Activated CD4-positive, alpha-beta T cell treated with anti-CD3 and anti-CD28 coated beads, Interleukin-2, Interleukin-4, amounts not matched to agents 100 ng/mL and 50 ng/mL, durations not matched to agents 16 hours and 8 hours (primary cell): ENCODE results near the gene SLX4.
"Not testable (repeated sequence)": the region's sequence is repeated elsewhere in the genome, so short reads cannot be mapped to it uniquely, and the experiment has no call there.

ENCODE experiments used
- DNase-seq: peaks from one replicate; pipeline ENCODE4 v3.0.0-alpha.2; 2020; ENCODE audit warnings: low spot score

The SLX4 gene, protein sequence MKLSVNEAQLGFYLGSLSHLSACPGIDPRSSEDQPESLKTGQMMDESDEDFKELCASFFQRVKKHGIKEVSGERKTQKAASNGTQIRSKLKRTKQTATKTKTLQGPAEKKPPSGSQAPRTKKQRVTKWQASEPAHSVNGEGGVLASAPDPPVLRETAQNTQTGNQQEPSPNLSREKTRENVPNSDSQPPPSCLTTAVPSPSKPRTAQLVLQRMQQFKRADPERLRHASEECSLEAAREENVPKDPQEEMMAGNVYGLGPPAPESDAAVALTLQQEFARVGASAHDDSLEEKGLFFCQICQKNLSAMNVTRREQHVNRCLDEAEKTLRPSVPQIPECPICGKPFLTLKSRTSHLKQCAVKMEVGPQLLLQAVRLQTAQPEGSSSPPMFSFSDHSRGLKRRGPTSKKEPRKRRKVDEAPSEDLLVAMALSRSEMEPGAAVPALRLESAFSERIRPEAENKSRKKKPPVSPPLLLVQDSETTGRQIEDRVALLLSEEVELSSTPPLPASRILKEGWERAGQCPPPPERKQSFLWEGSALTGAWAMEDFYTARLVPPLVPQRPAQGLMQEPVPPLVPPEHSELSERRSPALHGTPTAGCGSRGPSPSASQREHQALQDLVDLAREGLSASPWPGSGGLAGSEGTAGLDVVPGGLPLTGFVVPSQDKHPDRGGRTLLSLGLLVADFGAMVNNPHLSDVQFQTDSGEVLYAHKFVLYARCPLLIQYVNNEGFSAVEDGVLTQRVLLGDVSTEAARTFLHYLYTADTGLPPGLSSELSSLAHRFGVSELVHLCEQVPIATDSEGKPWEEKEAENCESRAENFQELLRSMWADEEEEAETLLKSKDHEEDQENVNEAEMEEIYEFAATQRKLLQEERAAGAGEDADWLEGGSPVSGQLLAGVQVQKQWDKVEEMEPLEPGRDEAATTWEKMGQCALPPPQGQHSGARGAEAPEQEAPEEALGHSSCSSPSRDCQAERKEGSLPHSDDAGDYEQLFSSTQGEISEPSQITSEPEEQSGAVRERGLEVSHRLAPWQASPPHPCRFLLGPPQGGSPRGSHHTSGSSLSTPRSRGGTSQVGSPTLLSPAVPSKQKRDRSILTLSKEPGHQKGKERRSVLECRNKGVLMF (N-terminal part only)

DNA sequence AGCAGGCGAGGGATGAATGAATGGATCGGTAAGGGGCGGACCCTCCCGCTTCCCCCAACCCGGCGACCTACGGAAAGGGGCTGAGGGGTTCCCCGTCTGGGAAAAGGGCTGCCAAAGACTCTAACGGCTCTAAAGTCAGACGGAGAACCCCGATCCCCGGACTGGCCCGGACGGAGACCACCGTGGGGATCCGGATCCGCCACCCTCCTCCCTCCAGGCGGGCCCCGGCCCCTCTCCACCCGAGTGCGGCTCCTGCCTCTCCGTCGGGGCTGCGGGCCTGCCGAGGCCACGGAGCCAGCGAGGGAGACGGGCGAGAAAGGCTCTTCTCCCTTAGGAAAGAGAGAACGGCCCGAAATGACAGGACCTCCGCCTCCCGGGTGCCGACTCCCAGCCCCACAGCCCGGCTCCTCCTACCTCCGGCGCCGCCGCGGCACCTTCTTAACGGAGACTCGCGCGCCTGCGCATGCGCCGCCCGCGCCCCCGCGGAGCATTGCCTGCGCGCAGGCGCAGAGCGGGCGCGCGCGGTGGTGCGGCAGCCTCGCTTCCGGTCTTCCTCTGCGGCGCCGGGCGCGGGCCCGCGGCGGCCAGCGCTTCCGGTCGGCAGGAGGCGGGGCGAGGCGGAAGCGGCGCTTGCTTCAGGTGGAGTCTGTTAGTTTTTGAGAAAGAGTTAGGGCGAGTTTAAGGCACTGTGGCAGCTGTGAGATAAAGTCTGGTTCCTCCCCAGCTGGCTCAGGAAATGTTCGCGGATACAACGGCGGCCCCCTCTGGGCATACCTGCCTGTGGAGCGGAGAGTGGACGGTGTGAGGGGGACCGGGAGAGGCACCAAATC, at the start of gene SLX4:
Gene SLX4, minus strand, starts transcription at position 461 of the 830 bp plus-strand sequence. CDS start 2,642 bp downstream, outside the sequence.
- peak; percentile 91 for DNase-seq

DNA sequence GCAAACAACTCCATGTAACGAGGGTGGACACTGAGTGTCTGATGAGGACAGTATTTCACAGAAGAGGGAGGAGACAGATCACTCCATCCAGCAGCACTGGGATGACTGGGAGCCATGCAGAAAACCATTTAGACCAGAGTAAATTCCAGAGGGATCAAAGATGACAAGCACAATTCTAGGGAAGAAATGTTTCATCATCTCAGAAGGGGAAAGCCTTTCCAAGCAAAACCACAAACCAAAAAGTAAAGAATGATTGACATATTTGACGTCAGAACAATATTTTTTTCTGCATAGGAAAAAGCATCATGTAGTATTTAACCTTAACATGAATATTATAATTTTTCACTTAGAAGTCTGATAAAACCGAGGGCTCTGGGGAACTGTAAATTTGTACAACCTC, 47.8 kb upstream of the SLX4 start:
- no peak for DNase-seq

DNA sequence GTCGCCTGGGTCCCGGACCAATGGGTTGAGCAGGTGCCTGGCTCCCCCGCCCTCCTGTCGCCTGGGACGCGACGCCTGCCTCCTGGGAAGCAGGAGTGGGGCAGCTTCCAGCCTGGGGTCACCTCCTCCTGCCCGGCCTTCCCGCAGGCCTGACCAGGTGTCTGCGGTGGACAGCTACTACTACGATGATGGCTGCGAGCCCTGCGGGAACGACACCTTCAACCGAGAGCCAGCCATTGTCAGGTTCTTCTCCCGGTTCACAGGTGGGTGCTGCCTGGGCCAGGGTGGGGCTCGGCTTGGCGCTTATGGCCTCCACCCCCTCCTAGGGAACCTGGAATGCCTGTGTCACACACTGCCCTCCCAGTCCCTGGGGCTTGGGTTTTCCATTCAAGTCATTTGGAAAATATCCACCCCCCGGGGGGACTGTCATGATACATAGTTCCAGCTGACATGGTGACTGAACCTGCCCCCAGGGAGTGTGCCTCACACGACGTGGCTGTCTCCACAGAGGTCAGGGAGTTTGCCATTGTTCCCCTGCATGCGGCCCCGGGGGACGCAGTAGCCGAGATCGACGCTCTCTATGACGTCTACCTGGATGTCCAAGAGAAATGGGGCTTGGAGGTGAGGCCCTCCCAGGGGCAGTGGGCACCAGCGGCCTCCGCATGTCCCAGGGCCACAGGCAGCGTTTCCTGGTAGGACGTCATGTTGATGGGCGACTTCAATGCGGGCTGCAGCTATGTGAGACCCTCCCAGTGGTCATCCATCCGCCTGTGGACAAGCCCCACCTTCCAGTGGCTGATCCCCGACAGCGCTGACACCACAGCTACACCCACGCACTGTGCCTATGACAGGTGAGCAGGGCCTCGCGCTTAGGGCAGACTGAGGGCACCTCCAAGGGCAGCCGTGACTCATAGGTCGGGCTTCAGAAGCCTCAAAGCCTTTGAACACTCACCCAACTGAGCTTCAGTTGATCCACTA, 45.4 kb upstream of the SLX4 start:
- DNase-seq, result no peak

DNA sequence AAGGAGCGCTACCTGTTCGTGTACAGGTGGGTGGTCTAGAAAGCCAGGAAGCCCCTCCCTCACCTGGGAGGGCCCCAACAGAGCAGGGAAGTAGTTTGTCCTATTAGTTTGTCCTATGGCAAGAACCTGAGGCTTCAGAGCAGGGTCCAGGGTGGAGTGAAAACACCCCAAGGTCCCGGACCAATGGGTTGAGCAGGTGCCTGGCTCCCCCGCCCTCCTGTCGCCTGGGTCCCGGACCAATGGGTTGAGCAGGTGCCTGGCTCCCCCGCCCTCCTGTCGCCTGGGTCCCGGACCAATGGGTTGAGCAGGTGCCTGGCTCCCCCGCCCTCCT, 44.7 kb upstream of the SLX4 start:
- DNase-seq, result not testable (repeated sequence)

DNA sequence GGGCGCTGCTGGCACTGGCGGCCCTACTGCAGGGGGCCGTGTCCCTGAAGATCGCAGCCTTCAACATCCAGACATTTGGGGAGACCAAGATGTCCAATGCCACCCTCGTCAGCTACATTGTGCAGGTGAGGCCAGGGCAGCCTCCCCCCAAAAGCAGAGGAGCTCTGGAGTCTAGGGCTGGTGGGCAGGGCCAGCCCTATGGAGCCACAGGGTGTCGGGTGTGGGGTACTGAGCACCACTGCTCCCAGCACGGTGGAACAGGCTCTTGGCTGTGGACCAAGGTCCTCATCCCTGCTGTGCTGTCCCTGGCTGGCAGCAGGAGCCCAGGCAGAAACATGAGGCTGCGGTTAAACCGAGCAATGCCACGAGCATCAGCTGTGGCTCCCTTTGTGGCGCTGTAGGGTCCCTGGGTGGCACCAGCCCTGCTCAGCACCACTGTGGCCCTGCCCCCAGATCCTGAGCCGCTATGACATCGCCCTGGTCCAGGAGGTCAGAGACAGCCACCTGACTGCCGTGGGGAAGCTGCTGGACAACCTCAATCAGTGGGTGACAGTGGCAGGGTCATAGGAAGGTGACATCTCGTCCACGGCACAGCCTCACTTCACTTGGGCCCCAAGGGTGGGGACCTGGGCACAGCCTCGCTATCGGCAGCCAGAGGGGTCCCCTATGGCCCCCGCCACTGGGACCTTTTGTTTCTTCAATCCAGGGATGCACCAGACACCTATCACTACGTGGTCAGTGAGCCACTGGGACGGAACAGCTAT, 44.2 kb upstream of the SLX4 start:
- no peak for DNase-seq

DNA sequence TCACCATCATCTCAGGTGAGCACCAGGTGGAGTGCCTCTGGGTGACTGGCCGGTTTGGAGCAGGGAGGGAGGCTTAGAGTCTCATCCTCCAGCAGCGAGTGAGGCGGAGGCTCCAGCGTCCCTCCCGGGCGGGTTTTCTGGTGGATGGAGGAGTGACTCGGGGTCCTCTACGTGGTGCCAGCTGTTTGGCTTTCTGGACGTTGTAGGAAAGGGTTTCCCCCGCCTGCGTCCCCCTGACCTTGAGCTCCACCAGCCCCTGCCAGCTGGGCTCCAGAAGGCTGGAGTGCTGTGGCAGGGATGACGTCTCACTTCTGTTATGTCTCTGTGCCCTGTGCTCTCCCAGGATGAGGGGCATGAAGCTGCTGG, 43.6 kb upstream of the SLX4 start:
- DNase-seq, result no peak

DNA sequence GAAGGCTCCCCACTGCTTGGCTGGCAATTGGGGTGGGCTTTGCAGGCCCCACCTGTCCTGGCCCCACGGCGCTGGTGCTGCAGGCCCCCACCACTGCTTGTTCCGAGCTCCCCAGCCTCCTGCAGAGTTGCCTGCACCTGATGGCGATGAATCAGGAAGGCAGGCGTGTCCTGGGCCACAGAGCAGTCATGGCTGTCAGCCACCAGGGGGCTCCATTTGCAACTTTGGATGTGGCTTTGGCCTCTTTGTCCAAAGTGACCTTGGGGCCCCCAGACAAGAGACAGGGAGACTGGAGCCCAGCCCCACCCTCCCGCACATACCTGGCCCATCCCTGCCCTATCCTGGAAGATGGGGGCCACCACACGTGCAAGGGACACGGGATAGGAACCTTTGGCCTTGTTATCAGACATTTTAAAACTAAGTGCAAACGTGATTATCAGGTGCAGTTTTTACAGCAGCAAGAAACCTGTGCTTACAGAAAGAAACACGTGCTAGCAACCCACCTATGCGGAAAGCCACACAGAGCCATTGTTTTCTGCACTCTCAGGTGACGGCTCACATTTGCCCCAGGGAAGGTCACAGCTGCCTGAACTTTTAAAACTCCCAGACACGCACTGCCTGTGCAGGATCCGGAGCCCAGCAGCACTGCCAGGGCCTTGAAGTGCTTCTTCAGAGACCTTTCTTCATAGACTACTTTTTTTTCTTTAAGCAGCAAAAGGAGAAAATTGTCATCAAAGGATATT, 43.0 kb upstream of the SLX4 start, which contains the start of gene DNASE1:
Gene DNASE1, plus strand, starts transcription at position 443 of the 743 bp plus-strand sequence. CDS start 683 bp downstream, outside the sequence.
- DNase-seq, result peak; percentile 67

DNA sequence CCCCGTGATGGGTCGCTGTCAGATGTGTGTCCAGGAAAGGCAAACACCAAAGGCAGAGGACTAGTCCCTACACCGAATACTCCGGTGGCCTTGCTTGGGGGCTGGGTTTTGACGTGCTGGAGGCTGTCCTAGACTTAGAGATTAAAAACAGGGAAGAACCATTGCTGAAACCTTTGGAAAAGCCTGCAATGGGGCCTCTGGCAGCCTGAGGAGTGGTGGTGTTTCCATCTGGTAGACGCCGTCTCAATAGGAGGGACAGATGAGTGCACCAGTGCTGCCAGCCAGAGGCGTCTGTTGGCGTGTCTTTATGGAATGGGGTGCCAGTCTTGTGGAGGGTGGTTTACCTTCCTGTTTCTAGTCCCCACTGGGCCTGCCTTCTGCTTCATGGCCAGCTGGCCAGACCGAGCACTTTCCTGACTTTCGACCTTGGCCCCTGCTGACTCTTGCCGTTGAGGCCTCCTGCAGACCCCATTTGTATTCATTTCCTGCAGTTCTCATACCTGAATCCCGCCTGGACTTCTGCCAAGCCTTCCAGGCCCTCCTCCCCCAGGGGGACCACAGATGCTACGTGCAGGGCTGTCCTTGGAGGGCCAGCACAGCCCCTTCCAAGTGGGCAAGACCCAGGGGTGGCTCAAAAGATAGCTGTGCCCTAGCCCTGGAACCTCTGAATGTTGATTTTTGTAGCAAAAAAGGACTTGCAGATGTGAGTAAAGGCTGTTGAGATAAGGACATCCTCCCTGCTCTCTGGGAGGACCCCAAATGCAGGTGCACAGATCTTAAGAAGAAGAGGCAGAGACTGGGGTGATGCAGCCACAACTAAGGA, 41.2 kb upstream of the SLX4 start:
- no peak for DNase-seq

DNA sequence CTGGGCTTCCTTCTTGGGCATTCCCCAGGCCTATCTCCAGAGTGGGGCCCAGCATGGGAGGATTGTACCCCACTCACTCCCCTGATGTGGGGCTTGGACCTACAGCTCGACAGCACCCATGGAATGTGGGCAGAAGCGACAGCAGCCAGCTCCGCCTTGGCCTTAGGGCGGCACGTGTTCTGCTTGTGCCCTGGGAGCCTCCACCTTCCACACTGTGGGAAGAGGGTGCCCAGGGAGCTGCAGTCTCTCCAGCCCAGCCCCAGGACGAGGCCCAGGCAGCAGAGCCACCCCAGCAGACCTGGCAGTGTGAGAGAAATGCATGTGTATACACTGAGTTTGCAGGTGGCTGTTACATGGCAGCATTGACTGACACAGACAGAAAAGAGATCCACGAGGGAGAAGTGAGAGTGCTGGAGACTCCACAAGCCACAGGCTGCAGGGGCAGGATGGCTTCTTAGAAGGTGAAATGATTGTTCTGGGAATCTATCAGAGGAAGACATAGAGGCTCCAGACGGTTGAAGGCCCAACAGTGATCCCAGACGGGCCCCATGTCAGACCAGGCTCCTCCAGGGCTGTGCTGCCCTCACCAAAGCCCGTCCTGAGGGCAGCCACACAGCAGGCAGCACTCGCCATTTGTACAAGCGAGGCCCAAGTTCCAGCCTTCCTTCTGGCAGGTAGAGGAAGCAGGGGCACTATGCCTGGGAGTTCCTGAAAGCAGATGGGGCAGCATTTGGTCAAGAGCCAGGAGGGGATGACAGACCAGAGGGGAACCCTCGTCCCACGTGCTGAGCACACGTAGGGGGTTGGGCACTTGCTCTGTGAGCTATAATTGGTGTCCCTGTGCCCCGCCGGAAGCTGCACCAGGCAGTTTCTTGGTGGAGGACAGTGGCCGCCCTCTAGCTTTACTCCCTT, 40.3 kb upstream of the SLX4 start:
- no peak for DNase-seq

DNA sequence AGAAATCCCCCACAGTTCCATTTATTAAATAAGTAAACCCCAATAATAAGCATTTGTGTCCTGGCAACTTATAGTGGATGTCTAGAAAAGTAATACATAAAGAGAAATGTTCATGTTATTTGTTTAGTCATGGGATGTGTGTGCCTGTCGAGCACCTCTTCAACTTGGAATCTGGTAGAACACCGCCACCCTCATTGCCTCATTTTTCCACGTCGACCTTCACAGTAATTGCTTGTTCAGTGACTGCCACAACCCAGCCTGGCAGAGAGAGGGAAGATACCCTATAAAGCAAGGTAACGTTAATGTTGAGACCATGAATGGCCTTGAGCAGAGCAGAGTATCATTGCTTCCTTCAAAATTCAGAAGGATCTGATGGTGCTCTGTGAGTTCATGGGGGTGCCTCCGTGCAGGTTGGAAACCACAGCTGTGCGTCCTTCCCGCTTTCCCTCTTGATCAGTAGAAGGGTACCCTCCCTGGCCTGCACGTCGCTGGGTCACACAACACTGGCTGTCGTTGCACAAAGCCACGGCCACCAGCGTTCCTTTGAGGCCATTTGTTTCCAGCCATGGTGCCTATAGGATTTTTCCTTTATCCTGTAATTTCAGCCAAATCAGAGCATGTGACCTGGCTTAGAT, 39.3 kb upstream of the SLX4 start:
- DNase-seq, result no peak

DNA sequence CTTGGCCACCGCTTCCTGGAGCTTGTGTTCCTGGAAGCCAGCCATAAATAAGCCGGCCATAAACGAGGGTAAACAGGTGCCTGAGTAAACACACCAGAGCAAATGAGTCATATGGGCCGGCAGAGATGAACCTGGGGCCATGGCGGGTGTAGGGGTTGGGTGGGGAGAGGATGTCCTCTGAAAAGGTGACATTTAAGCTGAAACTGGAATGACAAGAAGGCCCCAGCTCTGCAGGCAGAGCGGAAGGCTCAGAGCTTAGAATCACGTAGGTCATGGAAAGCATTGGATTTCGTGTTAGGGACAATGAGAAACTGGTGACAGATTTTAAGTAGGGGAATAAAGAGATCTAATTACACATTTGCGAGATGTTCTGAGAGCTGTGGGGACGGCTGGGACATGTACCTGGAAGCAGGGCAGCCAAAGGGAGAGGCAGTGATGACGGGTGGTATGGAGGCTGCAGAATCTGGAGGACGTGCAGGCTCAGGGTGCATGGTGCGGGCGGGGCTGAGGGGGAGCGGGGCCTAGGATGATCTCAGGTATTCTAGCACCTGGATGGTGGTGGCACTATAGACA, 35.0 kb upstream of the SLX4 start:
- no peak for DNase-seq

DNA sequence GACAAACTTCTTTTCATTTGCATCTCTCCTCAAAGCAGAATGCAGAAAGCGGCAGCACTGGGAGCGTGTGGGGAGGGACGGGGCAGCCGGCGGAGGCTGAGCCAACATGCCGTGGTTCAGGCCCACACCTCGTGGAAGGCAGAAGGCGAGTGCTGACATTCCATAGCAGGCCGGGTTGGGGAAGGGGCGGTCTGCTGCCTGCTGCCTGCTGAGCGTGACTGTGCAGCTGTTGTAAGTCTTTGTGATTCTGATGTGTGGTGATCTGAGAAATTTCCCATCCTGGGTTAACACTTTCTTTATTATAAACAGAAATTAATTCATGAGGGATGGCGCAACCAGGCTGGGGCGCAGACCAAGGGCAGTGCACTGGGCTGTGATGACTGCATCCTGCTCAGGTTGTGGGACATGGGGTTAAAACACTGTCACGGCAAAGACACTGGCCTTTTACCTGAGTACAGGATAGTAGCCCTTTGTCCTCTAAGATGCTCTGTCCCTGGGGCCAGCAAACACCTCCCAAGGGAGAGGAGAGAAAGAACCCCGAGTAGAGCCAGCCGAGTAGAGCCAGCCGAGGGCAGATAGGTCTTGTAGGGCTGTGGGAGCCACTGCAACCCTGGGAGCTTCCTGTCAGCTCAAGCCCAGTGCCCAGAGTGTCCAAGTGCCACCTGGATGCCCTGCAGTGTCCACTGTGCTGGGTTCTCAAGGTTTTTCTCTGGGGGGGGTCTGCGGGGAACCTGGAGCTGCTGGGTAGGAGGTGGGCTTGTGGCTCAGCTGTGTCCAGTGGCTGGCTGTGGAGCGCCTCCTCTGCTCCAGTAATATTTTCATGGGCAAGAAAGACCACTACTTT, 34.3 kb upstream of the SLX4 start:
- no peak for DNase-seq

DNA sequence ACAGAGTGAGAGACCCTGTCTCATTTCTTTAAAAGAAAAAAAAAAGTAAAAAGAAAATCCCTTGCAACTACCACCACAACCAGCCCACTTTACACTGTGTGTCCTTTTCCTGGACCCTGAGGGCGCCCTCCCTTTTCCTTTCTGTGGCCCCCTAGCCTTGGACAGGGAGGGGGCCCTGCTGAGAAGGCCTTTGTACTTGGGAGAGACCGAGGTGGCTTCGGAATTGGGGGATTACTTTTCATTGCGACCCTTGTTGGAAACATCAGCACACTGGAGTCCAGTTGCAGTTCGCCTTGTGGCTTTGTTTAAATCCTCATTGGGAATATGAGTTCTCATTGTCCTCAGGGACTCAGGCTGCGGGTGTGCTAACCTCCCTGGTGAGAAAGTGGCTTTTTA, 33.7 kb upstream of the SLX4 start:
- no peak for DNase-seq

DNA sequence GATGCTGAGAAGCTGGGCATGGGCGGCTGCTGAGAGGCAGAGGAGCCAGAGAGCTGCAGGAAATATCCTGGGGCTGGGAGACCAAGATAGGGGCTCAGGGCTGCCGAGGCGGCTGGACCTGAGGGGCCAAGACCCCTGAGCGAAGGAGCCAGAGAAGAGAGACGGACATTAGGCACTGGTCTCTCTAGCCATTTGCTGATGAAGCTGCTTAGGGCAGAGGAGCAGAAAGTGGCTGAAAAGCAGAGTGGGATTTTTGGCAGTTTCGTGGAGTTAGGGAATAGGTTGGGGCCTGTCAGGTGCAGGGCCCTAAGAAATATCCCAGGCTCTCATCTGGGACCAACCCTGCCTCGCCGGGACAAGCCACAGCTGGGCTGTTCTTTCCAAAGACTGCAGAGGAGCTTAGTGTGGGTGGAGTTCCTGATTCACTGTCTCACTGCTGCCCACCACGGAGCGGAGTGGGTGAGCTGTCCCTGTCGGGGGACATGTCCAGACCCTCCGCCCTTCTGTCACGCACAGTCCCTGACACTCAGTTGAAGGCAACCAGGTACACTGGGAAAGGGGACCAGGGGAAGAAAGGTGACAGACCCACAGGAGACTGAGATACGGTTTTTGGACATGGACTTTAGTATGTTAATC, 31.8 kb upstream of the SLX4 start:
- no peak for DNase-seq
